Vagina (tissue), 2 donors: ENCODE measurements around the gene FAHD2B. TPM values are rescaled to one million over a fixed set of nuclear protein-coding genes. Genes with fewer than 3 reads are reported as not detected.
A peak's percentile ranks its signal among the peaks of the same experiment; 100 is the strongest.
"Not testable (repeated sequence)": the region's sequence is repeated elsewhere in the genome, so short reads cannot be mapped to it uniquely, and the experiment has no call there.

Experiments
- DNase-seq, 2 donors: peaks; one replicate each; pipeline ENCODE4 v3.0.0-alpha.2; 2017; ENCODE audit errors: extremely low spot score in 2 of 2
- H3K27ac ChIP-seq: fragments of 200-600 bp; sonication (generic); one replicate; pipeline ENCODE4 v1.5.1; 2019
- H3K27me3 ChIP-seq: fragments of 200-600 bp; sonication (generic); one replicate; pipeline ENCODE4 v1.5.1; 2019
- H3K36me3 ChIP-seq, 2 donors: fragments of 200-600 bp; sonication (generic); one replicate each; pipeline ENCODE4 v1.5.1; 2017 to 2019
- H3K4me1 ChIP-seq: fragments of 200-600 bp; sonication (generic); one replicate; pipeline ENCODE4 v1.5.1; 2019
- H3K4me3 ChIP-seq, 2 donors: fragments of 200-600 bp; sonication (generic); 1 replicate in 1 of 2; 2 replicates in 1 of 2; pipeline ENCODE4 v1.5.1; 2016 to 2019
- H3K9me3 ChIP-seq: fragments of 200-600 bp; sonication (generic); one replicate; pipeline ENCODE4 v1.5.1; 2019
- CTCF ChIP-seq, 3 experiments: fragments of 450-650 bp in 2 of 3; fragments of 200-600 bp in 1 of 3; sonication (generic) in 1 of 3; IDR thresholded peaks; one replicate each; pipeline ENCODE4 v1.5.1; 2017 to 2019; ENCODE audit warnings: antibody characterized with exemption in 3 of 3, mild to moderate bottlenecking in 2 of 3, moderate library complexity in 2 of 3
- POLR2AphosphoS5 ChIP-seq, 2 donors: sonication (generic); formaldehyde crosslinking; IDR thresholded peaks; one replicate each; pipeline ENCODE4 v1.9.0; 2017; ENCODE audit warnings: antibody characterized with exemption in 2 of 2, mild to moderate bottlenecking in 2 of 2, low read depth in 1 of 2; ENCODE audit not compliant: insufficient read depth in 1 of 2
- intact Hi-C: fragments of 100-400 bp; cut with DNase I; formaldehyde crosslinking; loops from one replicate; pipeline ENCODE4 v1.15.1; 2023
- total RNA-seq: library from RNA; depleted of rRNA; stranded (reverse); fragments of >200 nt; gene quantifications from one replicate; pipeline ENCODE4 v1.2.3, GENCODE V29; 2016

FAHD2B gene
- 28.2 TPM for total RNA-seq

GRCh38 chr2:97094772-97095611 is at the start of gene FAHD2B:
Gene FAHD2B (minus strand): TSS chr2:97094882. CDS start chr2:97091706, 3,176 bp downstream.
- Histone ChIP-seq H3K4me3 (peak within 1 kb of the TSS; percentile 48), H3K27ac (peak within 1 kb of the TSS; percentile 66)
- intact Hi-C loops, H3K27me3 ChIP-seq, H3K9me3 ChIP-seq, DNase-seq, H3K36me3 ChIP-seq, H3K4me1 ChIP-seq: not testable (repeated sequence)

- H3K9me3 ChIP-seq, H3K27ac ChIP-seq, DNase-seq, H3K27me3 ChIP-seq, intact Hi-C loops, H3K4me1 ChIP-seq, H3K4me3 ChIP-seq: not testable (repeated sequence)
- peaks cover 0 to 12% of the 10 kb centered on the region in 2 donors for H3K36me3 ChIP-seq
Observed at GRCh38 chr2:97144016-97144415, 49.3 kb upstream of the FAHD2B start.

- H3K27me3 ChIP-seq, H3K27ac ChIP-seq, DNase-seq, H3K36me3 ChIP-seq, H3K4me3 ChIP-seq, H3K4me1 ChIP-seq, H3K9me3 ChIP-seq, intact Hi-C loops: not testable (repeated sequence)
Observed at GRCh38 chr2:97129090-97129489, 34.4 kb upstream of the FAHD2B start.

GRCh38 chr2:97113882-97114255 is 19.2 kb upstream of the FAHD2B start:
- intact Hi-C loops, H3K36me3 ChIP-seq: not testable (repeated sequence)
- peak overlapping the region; percentile 94 for H3K27ac ChIP-seq

GRCh38 chr2:97113050-97113881 is 18.6 kb upstream of the FAHD2B start, which contains the start of gene ANKRD36:
Gene ANKRD36 (plus strand): TSS chr2:97113153. CDS start chr2:97113740, 587 bp downstream.
- Histone ChIP-seq H3K27ac (peak within 1 kb of the TSS; percentile 94), H3K4me3 (peak within 1 kb of the TSS; percentile 70 to 85)
- H3K9me3 ChIP-seq, H3K4me1 ChIP-seq, H3K27me3 ChIP-seq, H3K36me3 ChIP-seq, intact Hi-C loops: not testable (repeated sequence)
- TF ChIP-seq CTCF (IDR thresholded peaks at IDR 0.05) (peak in 1 of 3 experiments; percentile 53), POLR2AphosphoS5 (IDR thresholded peaks at IDR 0.05; ENCODE audit: insufficient read depth in 1 of 2, low read depth in 1 of 2) (peak in 1 of 2 donors; percentile 55)
- peak in 1 of 2 donors; percentile 85 for DNase-seq

More at GRCh38 chr2:97113882-97114255, 19.2 kb upstream of the FAHD2B start:
- peak overlapping the region; percentile 70 to 85 for H3K4me3 ChIP-seq
- not testable (repeated sequence) for H3K27me3 ChIP-seq, DNase-seq, H3K9me3 ChIP-seq, H3K4me1 ChIP-seq

- peak; percentile 8 to 47 for TF ChIP-seq POLR2AphosphoS5 (IDR thresholded peaks at IDR 0.05; ENCODE audit: insufficient read depth in 1 of 2, low read depth in 1 of 2)
- TF ChIP-seq CTCF (IDR thresholded peaks at IDR 0.05): peak; percentile 62 to 99 (median 99)
- H3K27me3 ChIP-seq, H3K36me3 ChIP-seq, H3K9me3 ChIP-seq, intact Hi-C loops, H3K4me1 ChIP-seq: not testable (repeated sequence)
- peak in 1 of 2 donors; percentile 86 for DNase-seq
- Histone ChIP-seq H3K4me3 (peak overlapping the region; percentile 70 to 85), H3K27ac (peak overlapping the region; percentile 94)
Observed at GRCh38 chr2:97112320-97113049, 17.8 kb upstream of the FAHD2B start.

GRCh38 chr2:97111246-97111645 is 16.6 kb upstream of the FAHD2B start:
- H3K4me1 ChIP-seq, H3K9me3 ChIP-seq, H3K36me3 ChIP-seq, DNase-seq, H3K4me3 ChIP-seq, H3K27ac ChIP-seq, H3K27me3 ChIP-seq, intact Hi-C loops: not testable (repeated sequence)

- DNase-seq, H3K4me3 ChIP-seq, H3K27me3 ChIP-seq, intact Hi-C loops, H3K9me3 ChIP-seq, H3K36me3 ChIP-seq, H3K4me1 ChIP-seq, H3K27ac ChIP-seq: not testable (repeated sequence)
Observed at GRCh38 chr2:97106878-97107277, 12.2 kb upstream of the FAHD2B start.

- DNase-seq, H3K4me3 ChIP-seq, H3K27me3 ChIP-seq, H3K4me1 ChIP-seq, H3K36me3 ChIP-seq, intact Hi-C loops, H3K27ac ChIP-seq, H3K9me3 ChIP-seq: not testable (repeated sequence)
Observed at GRCh38 chr2:97098786-97099372, 4.2 kb upstream of the FAHD2B start.
